K562 (cell line): ENCODE data around the gene C11orf58. TPM values are rescaled to one million over a fixed set of nuclear protein-coding genes. Genes with fewer than 3 reads are reported as not detected.

Experiments
- ATAC-seq: fragments of 200-7000 bp; cut with Tn5 transposase; 3 replicates; pipeline ENCODE4 v1.9.1; 2020; ENCODE audit warnings: moderate library complexity
- BruUV-seq: library from RNA; stranded (reverse); fragments of 400-500 nt; replicated peaks from 2 replicates; lab custom pipeline; 2021; lab: Mats Ljungman, UMichigan
- CTCF ChIA-PET: fragments of 300-600 bp; formaldehyde crosslinking; extraction: SDS; loops from one replicate; lab custom pipeline; 2021; ENCODE audit warnings: low intra/inter-chr PET ratio; lab: Yijun Ruan, JAX
- POLR2A ChIA-PET: fragments of 300-600, 350-650 bp; sonication (Branson Sonifier 250); formaldehyde crosslinking; extraction: SDS; loops from one replicate; lab custom pipeline; 2021; ENCODE audit warnings: antibody characterized with exemption, inconsistent platforms; lab: Yijun Ruan, JAX
- DNase-seq, 4 experiments: peaks; one replicate each; pipeline versions ENCODE4 v3.0.0 to v3.0.0-alpha.2; 2011 to 2018; ENCODE audit warnings: low spot score in 3 of 4, mixed read lengths in 3 of 4; ENCODE audit errors: extremely low read depth in 1 of 4
- FAIRE-seq: peaks from 2 replicates; lab custom pipeline; 2011; peaks lifted over from hg19 to GRCh38; lab: Jason Lieb, UNC
- H2AFZ ChIP-seq: 2 replicates; pipeline ENCODE4 v1.6.0; 2011; ENCODE audit warnings: low read depth, low read length, control low read depth, inconsistent platforms
- H3K27ac ChIP-seq: fragments of 200-600 bp; 3 replicates; pipeline ENCODE4 v1.8.0; 2011; ENCODE audit warnings: low read depth, mild to moderate bottlenecking, control low read depth, inconsistent platforms, low read length, moderate library complexity, mixed read lengths; ENCODE audit errors: extremely low read depth
- H3K27me3 ChIP-seq, 2 experiments: fragments of 300-600 bp in 1 of 2; 2 replicates in 1 of 2; 3 replicates in 1 of 2; pipeline versions ENCODE4 v1.6.0 to v1.8.0; 2011; ENCODE audit warnings: inconsistent platforms in 2 of 2, low read length in 2 of 2, mild to moderate bottlenecking in 1 of 2, mixed read lengths in 1 of 2, moderate library complexity in 1 of 2; ENCODE audit not compliant: control insufficient read depth in 2 of 2, insufficient read depth in 2 of 2
- H3K36me3 ChIP-seq: fragments of 300-600 bp; 3 replicates; pipeline ENCODE4 v1.8.0; 2011; ENCODE audit warnings: mild to moderate bottlenecking, low read length, inconsistent platforms; ENCODE audit not compliant: control insufficient read depth, insufficient read depth
- H3K4me1 ChIP-seq, 2 experiments: fragments of 200-600 bp in 1 of 2; replicated peaks in 1 of 2; 2 replicates in 1 of 2; 3 replicates in 1 of 2; pipeline versions ENCODE4 v1.5.1 to v1.8.0; 2011; ENCODE audit warnings: inconsistent platforms in 2 of 2, low read length in 2 of 2, mild to moderate bottlenecking in 1 of 2, mixed read lengths in 1 of 2, moderate library complexity in 1 of 2; ENCODE audit not compliant: control insufficient read depth in 2 of 2, insufficient read depth in 2 of 2
- H3K4me2 ChIP-seq: 2 replicates; pipeline ENCODE4 v1.6.1; 2011; ENCODE audit warnings: low read length, control low read depth, inconsistent platforms, mixed read lengths; ENCODE audit not compliant: insufficient read depth
- H3K4me3 ChIP-seq: fragments of 200-600 bp; sonication (generic), shearing (Covaris generic); 2 replicates; pipeline ENCODE4 v1.5.1; 2016; ENCODE audit warnings: control low read depth, inconsistent platforms
- H3K79me2 ChIP-seq: fragments of 200-600 bp; 3 replicates; pipeline ENCODE4 v1.8.0; 2011; ENCODE audit warnings: low read length, inconsistent platforms; ENCODE audit not compliant: control insufficient read depth, insufficient read depth
- H3K9ac ChIP-seq, 2 experiments: 2 replicates each; pipeline versions ENCODE4 v1.6.0 to v1.6.1; 2011; ENCODE audit warnings: low read depth in 2 of 2, low read length in 2 of 2, control low read depth in 1 of 2, inconsistent platforms in 1 of 2, mild to moderate bottlenecking in 1 of 2, mixed read lengths in 1 of 2; ENCODE audit not compliant: insufficient read depth in 1 of 2
- H3K9me1 ChIP-seq: one replicate; pipeline ENCODE4 v1.6.0; 2011; ENCODE audit warnings: inconsistent platforms, mild to moderate bottlenecking, low read length, moderate library complexity; ENCODE audit not compliant: control insufficient read depth, insufficient read depth
- H3K9me3 ChIP-seq: replicated peaks from 2 replicates; pipeline ENCODE4 v1.5.1; 2011; ENCODE audit warnings: low read depth, low read length, inconsistent platforms; ENCODE audit not compliant: control insufficient read depth, insufficient read depth
- H4K20me1 ChIP-seq: replicated peaks from 2 replicates; pipeline ENCODE4 v1.6.1; 2011; ENCODE audit warnings: low read length, inconsistent platforms, mixed read lengths; ENCODE audit not compliant: control insufficient read depth, insufficient read depth
- CBX5 ChIP-seq: IDR thresholded peaks from 2 replicates; pipeline ENCODE4 v1.6.1; 2014; ENCODE audit warnings: low read depth, borderline replicate concordance
- EHMT2 ChIP-seq: fragments of 450-650 bp; IDR thresholded peaks from 2 replicates; pipeline ENCODE4 v1.6.1; 2018; ENCODE audit warnings: antibody characterized with exemption
- PYGO2 ChIP-seq: fragments of 450-650 bp; IDR thresholded peaks from 2 replicates; pipeline ENCODE4 v1.6.1; 2016; ENCODE audit warnings: mild to moderate bottlenecking, missing genetic modification characterization, moderate library complexity, missing compliant biosample characterization
- SMAD3 ChIP-seq: fragments of 450-650 bp; formaldehyde crosslinking; conservative IDR thresholded peaks from 2 replicates; pipeline ENCODE4 v1.4.0; 2020; ENCODE audit warnings: mild to moderate bottlenecking
- SUPT5H ChIP-seq: fragments of 450-650 bp; IDR thresholded peaks from 2 replicates; pipeline ENCODE4 v1.6.1; 2016
- ZNF57 ChIP-seq: fragments of 450-650 bp; formaldehyde crosslinking; IDR thresholded peaks from 2 replicates; pipeline ENCODE4 v1.4.0; 2020; ENCODE audit warnings: mild to moderate bottlenecking, moderate library complexity
- WGBS: fragments of 100-300 bp; shearing (Covaris generic); methylation state at CpG from one replicate; pipeline ENCODE4 v1.1.6; 2016; ENCODE audit warnings: low coverage, mixed read lengths; ENCODE audit not compliant: insufficient coverage; ENCODE audit errors: missing lambda C conversion rate; 5-methylcytosine and 5-hydroxymethylcytosine counted together
- in situ Hi-C: fragments of 300-500 bp; cut with MboI; formaldehyde crosslinking; loops from 4 replicates; pipeline ENCODE4 v1.15.0; 2018; ENCODE audit warnings: inconsistent platforms, mixed read lengths
- intact Hi-C: fragments of 100-400 bp; cut with micrococcal nuclease; formaldehyde crosslinking; loops from 2 replicates; pipeline ENCODE4 v1.14.2; 2022
- polyA plus RNA-seq, 8 experiments: library from polyadenylated mRNA; depleted of rRNA in 4 of 8; stranded (reverse) in 5 of 8; unstranded in 3 of 8; fragments of >200 nt; fragmentation: Nextera tagmentation in 2 of 8; fragmentation: Illumina TruSeq in 1 of 8; extraction: Ambion mirVana in 2 of 8; extraction: Trizol in 1 of 8; gene quantifications; 2 replicates each; pipeline versions ENCODE4 v1.2.1 to v1.2.3, GENCODE V29; 2011 to 2014; ENCODE audit warnings: inconsistent platforms in 1 of 8, missing spikeins in 1 of 8
- total RNA-seq, 7 experiments: library from RNA; depleted of rRNA in 6 of 7; stranded (reverse); fragments of >200 nt in 6 of 7; fragmentation: Illumina TruSeq in 2 of 7; extraction: Trizol in 2 of 7; gene quantifications; 2 replicates each; pipeline versions ENCODE4 v1.2.1 to v1.2.3, GENCODE V29; 2011 to 2021; ENCODE audit warnings: low replicate concordance in 1 of 7
- TF ChIP-seq, protein P1 (sequence below): fragments of 250-450 bp; sonication (Bioruptor Pico); IDR thresholded peaks from 2 replicates; pipeline ENCODE4 v1.8.0; 2021; ENCODE audit warnings: moderate library complexity, mild to moderate bottlenecking, inconsistent platforms
- TF ChIP-seq, protein P2 (sequence below): fragments of 250-450 bp; sonication (Bioruptor Pico); IDR thresholded peaks from 2 replicates; pipeline ENCODE4 v1.4.0; 2020; ENCODE audit warnings: mild to moderate bottlenecking, moderate library complexity
- TF ChIP-seq, protein P3 (sequence below): fragments of 250-450 bp; sonication (Bioruptor Pico); IDR thresholded peaks from 2 replicates; pipeline ENCODE4 v1.9.0; 2021; ENCODE audit warnings: mild to moderate bottlenecking, inconsistent platforms

Gene C11orf58
- total and polyA plus RNA-seq, 9 of the 15 experiments (the other 6 are each of a cell fraction or from before 2014, with no cell fraction given), result 104 to 421 (median 247) TPM

DNA sequence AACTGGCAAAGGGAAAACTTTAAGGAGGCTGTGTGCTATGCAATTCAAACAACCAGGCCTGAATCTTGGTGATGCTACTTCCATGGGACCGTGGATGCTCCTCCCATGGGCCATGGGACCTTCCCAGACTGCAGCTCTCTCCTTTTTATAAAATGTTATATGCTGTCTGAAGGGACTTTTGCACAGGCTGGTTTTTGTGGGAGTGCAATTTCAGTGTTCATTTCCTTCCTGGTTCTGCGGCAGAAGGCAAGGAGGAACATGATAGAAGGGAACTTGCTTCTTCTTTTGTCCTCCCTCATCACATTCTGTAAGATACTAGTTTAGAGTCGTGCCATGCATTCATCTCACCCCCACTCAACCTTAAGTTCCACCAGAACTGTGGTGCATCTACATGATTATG lies 68.9 kb downstream of the C11orf58 start:
- no peak for TF ChIP-seq SUPT5H
- TF ChIP-seq, protein P1, sequence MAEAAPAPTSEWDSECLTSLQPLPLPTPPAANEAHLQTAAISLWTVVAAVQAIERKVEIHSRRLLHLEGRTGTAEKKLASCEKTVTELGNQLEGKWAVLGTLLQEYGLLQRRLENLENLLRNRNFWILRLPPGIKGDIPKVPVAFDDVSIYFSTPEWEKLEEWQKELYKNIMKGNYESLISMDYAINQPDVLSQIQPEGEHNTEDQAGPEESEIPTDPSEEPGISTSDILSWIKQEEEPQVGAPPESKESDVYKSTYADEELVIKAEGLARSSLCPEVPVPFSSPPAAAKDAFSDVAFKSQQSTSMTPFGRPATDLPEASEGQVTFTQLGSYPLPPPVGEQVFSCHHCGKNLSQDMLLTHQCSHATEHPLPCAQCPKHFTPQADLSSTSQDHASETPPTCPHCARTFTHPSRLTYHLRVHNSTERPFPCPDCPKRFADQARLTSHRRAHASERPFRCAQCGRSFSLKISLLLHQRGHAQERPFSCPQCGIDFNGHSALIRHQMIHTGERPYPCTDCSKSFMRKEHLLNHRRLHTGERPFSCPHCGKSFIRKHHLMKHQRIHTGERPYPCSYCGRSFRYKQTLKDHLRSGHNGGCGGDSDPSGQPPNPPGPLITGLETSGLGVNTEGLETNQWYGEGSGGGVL (CRISPR knock-in tag), result no peak
- TF ChIP-seq, protein P2, sequence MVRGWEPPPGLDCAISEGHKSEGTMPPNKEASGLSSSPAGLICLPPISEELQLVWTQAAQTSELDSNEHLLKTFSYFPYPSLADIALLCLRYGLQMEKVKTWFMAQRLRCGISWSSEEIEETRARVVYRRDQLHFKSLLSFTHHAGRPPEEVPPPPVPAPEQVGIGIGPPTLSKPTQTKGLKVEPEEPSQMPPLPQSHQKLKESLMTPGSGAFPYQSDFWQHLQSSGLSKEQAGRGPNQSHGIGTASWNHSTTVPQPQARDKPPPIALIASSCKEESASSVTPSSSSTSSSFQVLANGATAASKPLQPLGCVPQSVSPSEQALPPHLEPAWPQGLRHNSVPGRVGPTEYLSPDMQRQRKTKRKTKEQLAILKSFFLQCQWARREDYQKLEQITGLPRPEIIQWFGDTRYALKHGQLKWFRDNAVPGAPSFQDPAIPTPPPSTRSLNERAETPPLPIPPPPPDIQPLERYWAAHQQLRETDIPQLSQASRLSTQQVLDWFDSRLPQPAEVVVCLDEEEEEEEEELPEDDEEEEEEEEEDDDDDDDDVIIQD (CRISPR knock-in tag), result no peak
- TF ChIP-seq EHMT2, result no peak
- TF ChIP-seq, protein P3, sequence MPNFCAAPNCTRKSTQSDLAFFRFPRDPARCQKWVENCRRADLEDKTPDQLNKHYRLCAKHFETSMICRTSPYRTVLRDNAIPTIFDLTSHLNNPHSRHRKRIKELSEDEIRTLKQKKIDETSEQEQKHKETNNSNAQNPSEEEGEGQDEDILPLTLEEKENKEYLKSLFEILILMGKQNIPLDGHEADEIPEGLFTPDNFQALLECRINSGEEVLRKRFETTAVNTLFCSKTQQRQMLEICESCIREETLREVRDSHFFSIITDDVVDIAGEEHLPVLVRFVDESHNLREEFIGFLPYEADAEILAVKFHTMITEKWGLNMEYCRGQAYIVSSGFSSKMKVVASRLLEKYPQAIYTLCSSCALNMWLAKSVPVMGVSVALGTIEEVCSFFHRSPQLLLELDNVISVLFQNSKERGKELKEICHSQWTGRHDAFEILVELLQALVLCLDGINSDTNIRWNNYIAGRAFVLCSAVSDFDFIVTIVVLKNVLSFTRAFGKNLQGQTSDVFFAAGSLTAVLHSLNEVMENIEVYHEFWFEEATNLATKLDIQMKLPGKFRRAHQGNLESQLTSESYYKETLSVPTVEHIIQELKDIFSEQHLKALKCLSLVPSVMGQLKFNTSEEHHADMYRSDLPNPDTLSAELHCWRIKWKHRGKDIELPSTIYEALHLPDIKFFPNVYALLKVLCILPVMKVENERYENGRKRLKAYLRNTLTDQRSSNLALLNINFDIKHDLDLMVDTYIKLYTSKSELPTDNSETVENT (CRISPR knock-in tag), result no peak
- TF ChIP-seq PYGO2 (tag), result no peak
- TF ChIP-seq ZNF57 (CRISPR knock-in tag), result no peak
- TF ChIP-seq CBX5, result no peak
- no peak for TF ChIP-seq SMAD3
- H3K4me3 ChIP-seq, result no peak overlapping the region
- no peak overlapping the region for H3K9ac ChIP-seq
- H3K27me3 ChIP-seq, result peaks cover 60 to 67% of the 10 kb centered on the region in 2 experiments
- no TSS peak for BruUV-seq
- H3K27ac ChIP-seq, result no peak overlapping the region
- H3K36me3 ChIP-seq, result no peaks in the 10 kb centered on the region
- H3K9me3 ChIP-seq, result no peaks in the 10 kb centered on the region
- in situ Hi-C loops (no loop called here), intact Hi-C loops (no loop called here)
- DNase-seq, result no peak
- no peaks in the 10 kb centered on the region; a peak in 1 of 5 replicates for H3K4me1 ChIP-seq
- no peaks in the 10 kb centered on the region for H3K9me1 ChIP-seq
- no peak overlapping the region for H3K4me2 ChIP-seq
- ChIA-PET POLR2A (no interaction called here), CTCF (no interaction called here)
- H2AFZ ChIP-seq, result no peak overlapping the region
- WGBS, result 3% methylated on average over 3 of the region's 3 CpGs
- ATAC-seq, result no peak
- H3K79me2 ChIP-seq, result no peaks in the 10 kb centered on the region
- H4K20me1 ChIP-seq, result no peaks in the 10 kb centered on the region
- no peak for FAIRE-seq
